Measurements from ENCODE around the gene CKMT2.

Gene CKMT2

GRCh38 chr5:81313278-81313677, 80.2 kb downstream of the CKMT2 start:
- DNase-seq, result no peak

GRCh38 chr5:81313686-81314085, 80.6 kb downstream of the CKMT2 start:
- no peak for DNase-seq

GRCh38 chr5:81314581-81314980, 81.5 kb downstream of the CKMT2 start:
- DNase-seq, result no peak

- DNase-seq, result no peak
Observed at GRCh38 chr5:81315336-81315735, 82.2 kb downstream of the CKMT2 start.

GRCh38 chr5:81315830-81316229, 82.7 kb downstream of the CKMT2 start:
- DNase-seq, result no peak
